ENCODE results near the gene SMIM35. TPM values are rescaled to one million over a fixed set of nuclear protein-coding genes. Genes with fewer than 3 reads are reported as not detected.

The SMIM35 gene
- total and polyA plus RNA-seq, 2 of the 4 experiments (the other 2 are of a cell fraction): not detected

DNA sequence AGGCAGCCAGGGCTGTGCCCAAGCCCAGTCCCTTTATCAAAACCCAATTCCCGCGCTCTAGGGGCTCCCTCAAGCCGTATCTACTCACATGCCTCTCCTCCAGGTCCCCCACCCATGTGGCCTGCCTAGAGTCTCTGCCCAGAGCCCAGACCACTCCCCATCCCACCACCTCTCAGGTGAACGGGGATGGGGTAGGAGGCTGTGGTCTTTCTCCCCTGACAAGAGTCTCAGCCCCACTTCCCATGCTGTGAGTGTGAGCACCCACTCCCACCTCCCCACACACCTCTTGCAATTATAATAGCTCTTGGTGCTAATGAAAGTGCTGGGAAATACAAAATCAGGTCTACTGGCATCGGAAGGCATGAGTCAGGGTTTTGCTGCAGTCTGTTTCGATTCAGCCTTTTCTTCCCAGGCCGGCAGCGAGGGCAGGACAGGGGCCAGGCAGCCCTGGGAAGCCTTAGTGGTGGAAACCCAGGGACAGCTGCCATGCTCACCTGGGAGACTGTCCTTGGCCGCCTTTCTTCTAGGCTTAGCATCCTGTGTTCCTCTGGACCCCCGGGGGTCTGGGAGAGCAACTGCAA, 26.6 kb downstream of the SMIM35 start:
- no peak for DNase-seq
- Histone ChIP-seq H3K36me3 (ENCODE audit: control insufficient read depth, insufficient read depth, low read length) (no peaks in the 10 kb centered on the region), H4K91ac (ENCODE audit: insufficient read depth, low read depth, low read length) (no peak overlapping the region), H3K56ac (ENCODE audit: extremely low read depth, insufficient read depth, low read length) (no peak overlapping the region), H2BK5ac (ENCODE audit: low read depth, low read length, poor library complexity, severe bottlenecking) (no peak overlapping the region), H3K4ac (ENCODE audit: low read depth, low read length) (no peak overlapping the region), H2AK5ac (ENCODE audit: low read depth, low read length) (no peak overlapping the region), H2BK20ac (ENCODE audit: low read depth, low read length) (no peak overlapping the region), H3K79me1 (ENCODE audit: low read depth in 1 of 2, low read length in 2 of 2) (no peaks in the 10 kb centered on the region), H3K4me3 (ENCODE audit: insufficient read depth, low read depth, low read length) (no peak overlapping the region), H2AFZ (replicated peaks; ENCODE audit: low read length, poor library complexity) (no peak overlapping the region), H3K9me3 (ENCODE audit: control insufficient read depth, insufficient read depth, low read length) (no peaks in the 10 kb centered on the region), H3K14ac (replicated peaks; ENCODE audit: low read depth, low read length) (no peak overlapping the region), H3K4me1 (ENCODE audit: control insufficient read depth, insufficient read depth, low read length) (no peaks in the 10 kb centered on the region), H3K9ac (ENCODE audit: low read depth, low read length) (no peak overlapping the region), H2AK9ac (replicated peaks; ENCODE audit: low read depth, low read length, poor library complexity) (no peak overlapping the region), H4K5ac (ENCODE audit: low read depth, low read length) (no peak overlapping the region), H2BK15ac (ENCODE audit: low read depth, low read length) (no peak overlapping the region), H3K27ac (ENCODE audit: insufficient read depth, low read length) (no peak overlapping the region), H4K20me1 (ENCODE audit: insufficient read depth, low read length) (no peaks in the 10 kb centered on the region), H3K4me2 (ENCODE audit: low read depth, low read length) (no peak overlapping the region), H4K8ac (ENCODE audit: low read depth in 2 of 2, low read length in 2 of 2) (no peak overlapping the region), H3K23ac (ENCODE audit: low read depth, low read length) (no peak overlapping the region), H3K9me1 (ENCODE audit: insufficient read depth, low read length) (no peaks in the 10 kb centered on the region), H3K27me3 (ENCODE audit: control insufficient read depth, insufficient read depth, low read length) (peaks cover 14% of the 10 kb centered on the region; the same call in 1 of the 2 replicates), H2BK120ac (ENCODE audit: low read depth, low read length) (no peak overlapping the region), H3K18ac (ENCODE audit: low read depth, low read length) (no peak overlapping the region)
- ATAC-seq (ENCODE audit: low read depth): no peak
- dilution Hi-C loops (cut with HindIII; ENCODE audit: low sequenced_read_pairs, unreplicated experiment): no loop called here
- TF ChIP-seq ELK1 (IDR thresholded peaks at IDR 0.05; ENCODE audit: borderline replicate concordance, low read depth, low read length): no peak
- no peak for TF ChIP-seq POLR2A (IDR thresholded peaks at IDR 0.05; ENCODE audit: low read depth, low read length)
- TF ChIP-seq CHD1 (IDR thresholded peaks at IDR 0.05; ENCODE audit: low read depth, low read length): no peak
- TF ChIP-seq MAZ (IDR thresholded peaks at IDR 0.05; ENCODE audit: borderline replicate concordance, low read depth, low read length): no peak
- TF ChIP-seq USF2 (IDR thresholded peaks at IDR 0.05; ENCODE audit: low read depth, low read length): no peak
- no peak for TF ChIP-seq MAFK (IDR thresholded peaks at IDR 0.05; ENCODE audit: low read depth, low read length)
- no peak for TF ChIP-seq SMC3 (IDR thresholded peaks at IDR 0.05; ENCODE audit: low read depth, low read length)
- no peak for TF ChIP-seq RCOR1 (IDR thresholded peaks at IDR 0.05; ENCODE audit: insufficient replicate concordance, low read length)
- no peak for TF ChIP-seq CTCF (conservative IDR thresholded peaks at IDR 0.05; ENCODE audit: low read depth, low read length)
- no peak for TF ChIP-seq MXI1 (IDR thresholded peaks at IDR 0.05; ENCODE audit: borderline replicate concordance, low read depth, low read length)
- no peak for TF ChIP-seq BHLHE40 (IDR thresholded peaks at IDR 0.05; ENCODE audit: low read depth, low read length)
- no peak for TF ChIP-seq FOS (IDR thresholded peaks at IDR 0.05; ENCODE audit: low read depth, low read length)
- TF ChIP-seq NFE2L2 (IDR thresholded peaks at IDR 0.05; ENCODE audit: low read depth, low read length): no peak
- TF ChIP-seq CEBPB (IDR thresholded peaks at IDR 0.05; ENCODE audit: low read depth, low read length): no peak
- no peak for TF ChIP-seq RAD21 (IDR thresholded peaks at IDR 0.05; ENCODE audit: low read length)
- TF ChIP-seq RFX5 (IDR thresholded peaks at IDR 0.05; ENCODE audit: low read depth, low read length): no peak
- in situ Hi-C loops (cut with MboI; ENCODE audit: low sequenced_read_pairs): no loop called here
- BruUV-seq (replicated peaks): no TSS peak
- ChIA-PET CTCF (no interaction called here), POLR2A (ENCODE audit: unreplicated experiment) (no interaction called here)
- intact Hi-C loops (cut with micrococcal nuclease): no loop called here
- WGBS, 2 experiments (ENCODE audit: extremely low coverage in 2 of 2, insufficient read length in 1 of 2): 57% methylated on average over 1 of the region's 10 CpGs; no CpG with 5 or more reads in 1 of the 2 experiments
